Urothelium cell line (cell line): Measurements from ENCODE around the gene GPC5.
"Not testable (repeated sequence)": the region's sequence is repeated elsewhere in the genome, so short reads cannot be mapped to it uniquely, and the experiment has no call there.

ENCODE experiments used
- DNase-seq: peaks from one replicate; pipeline ENCODE4 v3.0.0; 2011; ENCODE audit warnings: low spot score, mixed read lengths
- FAIRE-seq: peaks from 2 replicates; lab custom pipeline; 2011; peaks lifted over from hg19 to GRCh38; lab: Jason Lieb, UNC

Gene GPC5

GRCh38 chr13:92224052-92224821 lies 825.8 kb downstream of the GPC5 start:
- DNase-seq (peak; percentile 46), FAIRE-seq (no peak)

GRCh38 chr13:92224825-92225224 lies 826.4 kb downstream of the GPC5 start:
- FAIRE-seq (no peak), DNase-seq (peak; percentile 1)

GRCh38 chr13:92225861-92226260 lies 827.4 kb downstream of the GPC5 start:
- DNase-seq (no peak), FAIRE-seq (no peak)

- FAIRE-seq: no peak
- no peak for DNase-seq
Observed at GRCh38 chr13:92232871-92233270, 834.5 kb downstream of the GPC5 start.

- FAIRE-seq (no peak), DNase-seq (no peak)
Observed at GRCh38 chr13:92251671-92252210, 853.3 kb downstream of the GPC5 start.

- DNase-seq (no peak), FAIRE-seq (no peak)
Observed at GRCh38 chr13:92255526-92255925, 857.1 kb downstream of the GPC5 start.

- no peak for DNase-seq
- FAIRE-seq: no peak
Observed at GRCh38 chr13:92256211-92256610, 857.8 kb downstream of the GPC5 start.

GRCh38 chr13:92259046-92259445 lies 860.6 kb downstream of the GPC5 start:
- FAIRE-seq: no peak

GRCh38 chr13:92259523-92259922 lies 861.1 kb downstream of the GPC5 start:
- no peak for FAIRE-seq

More at GRCh38 chr13:92259046-92259445, 860.6 kb downstream of the GPC5 start:
- no peak for DNase-seq

GRCh38 chr13:92260363-92260762 lies 861.9 kb downstream of the GPC5 start:
- DNase-seq (no peak), FAIRE-seq (no peak)

More at GRCh38 chr13:92259523-92259922, 861.1 kb downstream of the GPC5 start:
- no peak for DNase-seq

- no peak for FAIRE-seq
Observed at GRCh38 chr13:92262100-92262788, 863.8 kb downstream of the GPC5 start.

GRCh38 chr13:92265408-92265807 lies 867.0 kb downstream of the GPC5 start:
- no peak for FAIRE-seq
- DNase-seq: no peak

More at GRCh38 chr13:92262100-92262788, 863.8 kb downstream of the GPC5 start:
- DNase-seq: no peak

- no peak for DNase-seq
- no peak for FAIRE-seq
Observed at GRCh38 chr13:92270990-92271389, 872.6 kb downstream of the GPC5 start.

- FAIRE-seq: no peak
- DNase-seq: no peak
Observed at GRCh38 chr13:92272177-92272576, 873.8 kb downstream of the GPC5 start.

GRCh38 chr13:92280986-92281385 lies 882.6 kb downstream of the GPC5 start:
- FAIRE-seq: not testable (repeated sequence)

GRCh38 chr13:92290718-92291307 lies 892.4 kb downstream of the GPC5 start:
- not testable (repeated sequence) for FAIRE-seq, DNase-seq

More at GRCh38 chr13:92280986-92281385, 882.6 kb downstream of the GPC5 start:
- not testable (repeated sequence) for DNase-seq

GRCh38 chr13:92294533-92294932 lies 896.1 kb downstream of the GPC5 start:
- DNase-seq, FAIRE-seq: not testable (repeated sequence)

- not testable (repeated sequence) for DNase-seq, FAIRE-seq
Observed at GRCh38 chr13:92296154-92296671, 897.8 kb downstream of the GPC5 start.

GRCh38 chr13:92297971-92298942 lies 899.8 kb downstream of the GPC5 start:
- FAIRE-seq: no peak
- no peak for DNase-seq

GRCh38 chr13:92300651-92301050 lies 902.2 kb downstream of the GPC5 start:
- no peak for DNase-seq
- FAIRE-seq: no peak
